Lower leg skin (tissue), 4 donors: Measurements from ENCODE around the gene PSMD1. TPM values are rescaled to one million over a fixed set of nuclear protein-coding genes. Genes with fewer than 3 reads are reported as not detected.

Experiments used
- DNase-seq, 2 donors: peaks; one replicate each; pipeline ENCODE4 v3.0.0-alpha.2; 2019; ENCODE audit warnings: low spot score in 2 of 2
- H3K4me3 ChIP-seq: fragments of 200-600 bp; sonication (generic); 2 replicates; pipeline ENCODE4 v1.5.1; 2017; ENCODE audit warnings: mild to moderate bottlenecking, low read depth; ENCODE audit not compliant: poor library complexity, severe bottlenecking
- POLR2A ChIP-seq, 2 donors: fragments of 450-650 bp; IDR thresholded peaks; one replicate each; pipeline ENCODE4 v1.6.1; 2016 to 2017; ENCODE audit warnings: antibody characterized with exemption in 2 of 2, mild to moderate bottlenecking in 1 of 2, moderate library complexity in 1 of 2
- WGBS, 2 donors: methylation state at CpG; one replicate each; pipeline ENCODE4 v1.1.5; 2018; 5-methylcytosine and 5-hydroxymethylcytosine counted together
- intact Hi-C: fragments of 100-400 bp; cut with DNase I; formaldehyde crosslinking; loops from one replicate; pipeline ENCODE4 v1.15.0; 2023; ENCODE audit warnings: low total_unique reads
- total RNA-seq, 4 donors: library from RNA; depleted of rRNA; stranded (reverse); fragments of >200 nt; gene quantifications; one replicate each; pipeline ENCODE4 v1.1.0, GENCODE V29; 2016
- TF ChIP-seq, protein P1 (sequence below), 3 donors: fragments of 450-650 bp; IDR thresholded peaks; one replicate each; pipeline ENCODE4 v1.5.1; 2016; ENCODE audit warnings: antibody characterized with exemption in 3 of 3, mild to moderate bottlenecking in 3 of 3, moderate library complexity in 2 of 3

Gene PSMD1
- total RNA-seq, 4 donors from 2014 or later = 49.8 to 67.9 (median 57.4) TPM

DNA sequence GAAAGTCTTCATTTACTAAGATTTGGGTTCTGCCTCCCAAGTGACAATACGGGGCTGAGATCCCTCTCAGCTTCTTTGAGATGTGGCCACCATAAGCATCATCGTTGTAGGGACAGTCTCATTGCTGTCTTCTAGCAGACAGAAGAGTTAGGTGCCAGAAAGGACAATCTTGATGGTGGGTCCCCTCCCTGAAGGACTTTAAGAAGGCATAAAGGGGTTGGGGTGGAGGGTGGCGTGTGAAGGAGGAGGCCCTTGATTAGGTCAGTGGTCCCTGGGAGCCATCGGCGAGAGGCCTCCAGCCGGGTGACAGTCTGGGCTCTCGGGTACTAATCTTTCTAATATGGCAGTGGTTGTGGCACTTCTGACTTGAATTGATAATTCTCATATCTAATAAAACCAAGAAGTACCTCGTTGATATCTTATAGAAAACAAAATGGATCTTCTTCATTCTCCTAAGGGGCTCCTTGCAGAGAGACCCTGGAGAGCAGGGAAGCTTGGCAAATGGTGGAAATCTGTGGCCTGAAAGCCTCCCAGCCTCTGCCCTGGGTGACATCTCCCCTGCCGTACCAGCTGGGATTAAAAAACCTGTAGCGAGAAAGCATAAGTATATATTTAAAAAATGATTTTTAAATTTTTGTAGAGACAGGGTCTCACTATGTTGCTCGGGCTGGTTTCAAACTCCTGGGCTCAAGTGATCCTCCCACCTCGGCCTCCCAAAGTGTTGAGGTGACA lies 7.2 kb upstream of the PSMD1 start:
- TF ChIP-seq, protein P1, sequence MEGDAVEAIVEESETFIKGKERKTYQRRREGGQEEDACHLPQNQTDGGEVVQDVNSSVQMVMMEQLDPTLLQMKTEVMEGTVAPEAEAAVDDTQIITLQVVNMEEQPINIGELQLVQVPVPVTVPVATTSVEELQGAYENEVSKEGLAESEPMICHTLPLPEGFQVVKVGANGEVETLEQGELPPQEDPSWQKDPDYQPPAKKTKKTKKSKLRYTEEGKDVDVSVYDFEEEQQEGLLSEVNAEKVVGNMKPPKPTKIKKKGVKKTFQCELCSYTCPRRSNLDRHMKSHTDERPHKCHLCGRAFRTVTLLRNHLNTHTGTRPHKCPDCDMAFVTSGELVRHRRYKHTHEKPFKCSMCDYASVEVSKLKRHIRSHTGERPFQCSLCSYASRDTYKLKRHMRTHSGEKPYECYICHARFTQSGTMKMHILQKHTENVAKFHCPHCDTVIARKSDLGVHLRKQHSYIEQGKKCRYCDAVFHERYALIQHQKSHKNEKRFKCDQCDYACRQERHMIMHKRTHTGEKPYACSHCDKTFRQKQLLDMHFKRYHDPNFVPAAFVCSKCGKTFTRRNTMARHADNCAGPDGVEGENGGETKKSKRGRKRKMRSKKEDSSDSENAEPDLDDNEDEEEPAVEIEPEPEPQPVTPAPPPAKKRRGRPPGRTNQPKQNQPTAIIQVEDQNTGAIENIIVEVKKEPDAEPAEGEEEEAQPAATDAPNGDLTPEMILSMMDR (IDR thresholded peaks at IDR 0.05) = no peak
- no peak for TF ChIP-seq POLR2A (IDR thresholded peaks at IDR 0.05)
- 80 to 87% methylated on average over 12 of the region's 12 CpGs for WGBS, 2 donors
- no peak for DNase-seq
- intact Hi-C loops = no loop called here
- no peak overlapping the region for H3K4me3 ChIP-seq

DNA sequence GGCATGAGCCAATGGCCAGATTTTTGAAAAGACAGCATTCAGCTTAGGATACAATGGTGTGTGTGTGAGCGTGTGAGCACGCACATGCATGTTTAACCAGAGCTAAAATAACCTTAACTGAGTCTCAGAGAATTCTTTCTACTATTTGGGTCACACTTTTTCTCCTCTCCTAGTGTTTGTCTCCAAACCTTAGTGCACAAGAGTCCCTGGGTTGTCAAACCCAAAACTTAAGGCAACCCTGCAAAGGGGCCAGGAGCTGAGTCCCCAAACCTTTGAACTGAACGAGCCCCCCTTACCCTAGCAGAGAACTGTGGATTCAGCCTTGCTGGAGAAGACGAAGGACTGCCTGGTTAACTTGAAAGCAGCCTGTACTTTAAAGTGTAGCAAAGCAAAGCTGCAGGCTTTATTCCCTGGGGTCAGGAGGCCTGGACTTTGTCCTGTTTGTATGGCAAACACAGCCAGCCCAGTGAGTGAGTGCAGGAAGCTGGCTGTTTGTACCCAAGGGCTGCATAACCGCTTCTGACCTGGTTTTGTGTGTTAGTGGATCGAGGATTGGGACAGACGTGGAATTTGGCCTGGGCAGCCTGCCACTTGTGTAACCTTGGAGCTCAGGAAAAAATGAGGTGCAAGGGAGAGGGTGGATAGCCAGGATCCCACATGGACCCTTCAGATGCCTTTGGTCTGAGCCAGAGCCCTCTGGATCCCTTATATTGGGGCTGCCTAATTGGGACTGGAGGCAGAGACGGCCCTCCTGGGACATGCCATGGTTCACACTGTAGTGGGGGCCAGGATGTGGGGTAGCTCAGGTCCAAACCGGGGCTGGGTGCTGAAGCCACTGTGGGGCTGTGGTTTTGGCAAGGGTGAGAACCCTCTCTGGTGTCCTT lies 6.4 kb upstream of the PSMD1 start:
- intact Hi-C loops = no loop called here
- TF ChIP-seq, protein P1 (IDR thresholded peaks at IDR 0.05) = peak in 1 of 3 donors; percentile 87
- TF ChIP-seq POLR2A (IDR thresholded peaks at IDR 0.05) = no peak
- no peak overlapping the region for H3K4me3 ChIP-seq
- WGBS, 2 donors = 63 to 67% methylated on average over 9 of the region's 9 CpGs
- no peak for DNase-seq

DNA sequence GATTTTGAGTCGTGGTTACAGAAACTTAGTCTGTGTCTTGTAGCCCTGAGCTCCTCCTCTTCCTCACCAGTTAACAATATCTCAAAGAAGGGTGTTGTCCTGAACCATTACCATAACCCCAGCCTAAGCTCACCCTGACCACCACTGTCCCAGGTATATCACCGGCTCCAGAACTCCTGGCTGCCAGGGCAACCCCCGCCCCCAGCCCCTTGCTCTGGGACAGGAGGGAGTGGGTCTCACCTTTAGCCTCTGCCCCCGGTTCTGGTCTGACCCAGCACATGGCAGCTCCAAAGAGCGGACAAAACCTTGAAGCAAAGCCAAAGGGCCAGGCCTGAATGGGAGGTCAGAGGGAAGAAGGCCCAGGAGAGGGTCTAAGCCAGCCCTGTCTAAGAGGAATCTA lies 5.6 kb upstream of the PSMD1 start:
- WGBS, 2 donors = 84 to 94% methylated on average over 5 of the region's 5 CpGs
- H3K4me3 ChIP-seq = no peak overlapping the region
- no peak for DNase-seq
- intact Hi-C loops = no loop called here
- no peak for TF ChIP-seq POLR2A (IDR thresholded peaks at IDR 0.05)
- TF ChIP-seq, protein P1 (IDR thresholded peaks at IDR 0.05) = no peak

DNA sequence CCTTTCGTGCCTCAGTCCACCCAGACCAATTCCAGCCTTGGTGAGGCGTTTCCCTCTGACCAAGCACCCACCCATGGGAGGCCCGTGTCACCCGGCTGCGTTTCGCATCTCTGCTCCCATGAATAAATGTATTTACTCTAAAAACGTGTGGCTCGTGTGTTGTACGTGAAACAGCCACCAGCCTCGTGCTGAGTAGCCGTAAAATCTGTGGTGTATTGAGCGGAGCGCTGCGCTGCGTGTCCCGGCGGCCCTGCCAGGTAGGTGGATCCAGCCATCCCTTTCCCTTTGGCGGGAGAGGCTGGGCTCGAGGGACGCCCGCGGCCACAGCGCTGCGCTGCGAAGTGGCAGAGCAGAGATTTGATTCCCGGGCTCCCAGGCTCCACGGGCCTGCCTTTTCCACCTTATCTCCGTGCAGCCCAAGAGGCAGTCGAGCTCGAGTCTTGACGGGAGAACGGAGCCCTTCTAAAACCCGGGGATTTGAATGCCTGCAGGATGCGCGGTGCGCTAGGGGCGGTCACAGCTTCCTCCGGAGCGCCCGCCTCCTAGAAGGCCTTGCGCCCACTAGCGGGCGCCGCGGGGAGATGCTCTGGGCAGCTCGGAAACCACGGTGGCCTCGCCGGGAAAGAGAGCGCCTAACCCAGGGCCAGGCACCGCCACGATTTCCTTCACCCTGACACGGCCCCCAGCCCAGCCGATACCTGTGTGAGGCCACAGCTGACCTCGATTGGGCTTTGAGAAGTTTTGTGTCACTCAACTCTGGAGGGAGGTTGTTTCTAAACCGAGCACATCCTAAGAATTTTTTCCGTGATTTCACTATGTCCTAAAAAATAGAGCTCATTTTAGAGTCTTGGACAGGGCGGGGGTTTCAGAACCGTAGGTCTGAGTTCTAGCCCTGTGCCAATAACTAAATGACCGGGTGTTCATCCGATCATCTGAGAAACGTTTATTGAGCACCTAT lies 3.9 kb upstream of the PSMD1 start:
- intact Hi-C loops = no loop called here
- DNase-seq = peak; percentile 51 to 95
- WGBS, 2 donors = 8 to 19% methylated on average over 22 to 52 of the region's 62 CpGs
- peak overlapping the region; percentile 24 for H3K4me3 ChIP-seq
- TF ChIP-seq, protein P1 (IDR thresholded peaks at IDR 0.05) = peak in 1 of 3 donors; percentile 81
- TF ChIP-seq POLR2A (IDR thresholded peaks at IDR 0.05) = no peak

DNA sequence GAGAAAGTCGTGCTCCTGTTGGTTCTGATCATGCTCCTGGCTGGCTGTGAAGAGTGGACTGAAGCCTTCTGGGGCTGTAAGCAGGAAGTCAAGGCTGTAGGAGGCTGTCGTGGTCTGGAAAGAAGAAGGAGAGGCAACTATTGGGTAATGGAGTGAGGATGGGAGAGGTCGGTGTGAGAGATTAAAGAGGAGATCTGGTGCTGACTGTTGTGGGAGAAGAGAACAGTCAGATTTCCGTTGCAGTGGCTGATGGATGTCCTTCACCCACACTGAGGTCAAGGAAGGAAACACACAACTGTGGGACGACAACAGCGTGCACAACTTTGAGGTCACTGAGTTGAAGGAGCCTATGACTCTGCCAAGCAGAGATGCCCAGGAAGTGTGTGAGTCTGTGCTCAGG lies 2.8 kb upstream of the PSMD1 start:
- intact Hi-C loops = no loop called here

More for the DNA sequence above, 2.8 kb upstream of the PSMD1 start:
- no peak for DNase-seq
- WGBS, 2 donors = 71 to 83% methylated on average over 6 of the region's 6 CpGs
- TF ChIP-seq, protein P1 (IDR thresholded peaks at IDR 0.05) = no peak
- TF ChIP-seq POLR2A (IDR thresholded peaks at IDR 0.05) = no peak
- H3K4me3 ChIP-seq = no peak overlapping the region
